ENCODE results near the gene GMEB2. TPM values are rescaled to one million over a fixed set of nuclear protein-coding genes. Genes with fewer than 3 reads are reported as not detected.

Gene GMEB2
- total RNA-seq, 1 donor = 7.4 TPM

DNA sequence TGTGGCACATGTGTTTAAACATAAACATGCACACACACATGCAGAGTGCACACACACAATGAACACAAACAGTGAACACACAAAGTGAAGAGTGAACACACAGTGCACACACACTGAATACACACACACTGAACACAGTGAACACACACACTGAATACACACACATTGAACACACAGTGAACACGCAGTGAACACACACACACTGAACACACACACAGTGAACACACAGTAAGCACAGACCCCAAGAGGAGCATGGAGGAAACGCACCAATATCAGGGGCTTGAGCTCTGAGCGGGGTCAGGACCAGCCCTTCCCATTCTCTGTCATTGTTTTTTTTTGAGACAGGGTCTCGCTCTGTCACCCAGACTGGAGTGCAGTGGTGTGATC is 35.8 kb downstream of the GMEB2 start:
- TF ChIP-seq, protein P1, sequence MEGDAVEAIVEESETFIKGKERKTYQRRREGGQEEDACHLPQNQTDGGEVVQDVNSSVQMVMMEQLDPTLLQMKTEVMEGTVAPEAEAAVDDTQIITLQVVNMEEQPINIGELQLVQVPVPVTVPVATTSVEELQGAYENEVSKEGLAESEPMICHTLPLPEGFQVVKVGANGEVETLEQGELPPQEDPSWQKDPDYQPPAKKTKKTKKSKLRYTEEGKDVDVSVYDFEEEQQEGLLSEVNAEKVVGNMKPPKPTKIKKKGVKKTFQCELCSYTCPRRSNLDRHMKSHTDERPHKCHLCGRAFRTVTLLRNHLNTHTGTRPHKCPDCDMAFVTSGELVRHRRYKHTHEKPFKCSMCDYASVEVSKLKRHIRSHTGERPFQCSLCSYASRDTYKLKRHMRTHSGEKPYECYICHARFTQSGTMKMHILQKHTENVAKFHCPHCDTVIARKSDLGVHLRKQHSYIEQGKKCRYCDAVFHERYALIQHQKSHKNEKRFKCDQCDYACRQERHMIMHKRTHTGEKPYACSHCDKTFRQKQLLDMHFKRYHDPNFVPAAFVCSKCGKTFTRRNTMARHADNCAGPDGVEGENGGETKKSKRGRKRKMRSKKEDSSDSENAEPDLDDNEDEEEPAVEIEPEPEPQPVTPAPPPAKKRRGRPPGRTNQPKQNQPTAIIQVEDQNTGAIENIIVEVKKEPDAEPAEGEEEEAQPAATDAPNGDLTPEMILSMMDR (IDR thresholded peaks at IDR 0.05; ENCODE audit: insufficient read depth, low read length) = no peak
- no peak for DNase-seq (ENCODE audit: low read depth)
- H3K4me3 ChIP-seq (ENCODE audit: low read depth, low read length) = no peak overlapping the region

DNA sequence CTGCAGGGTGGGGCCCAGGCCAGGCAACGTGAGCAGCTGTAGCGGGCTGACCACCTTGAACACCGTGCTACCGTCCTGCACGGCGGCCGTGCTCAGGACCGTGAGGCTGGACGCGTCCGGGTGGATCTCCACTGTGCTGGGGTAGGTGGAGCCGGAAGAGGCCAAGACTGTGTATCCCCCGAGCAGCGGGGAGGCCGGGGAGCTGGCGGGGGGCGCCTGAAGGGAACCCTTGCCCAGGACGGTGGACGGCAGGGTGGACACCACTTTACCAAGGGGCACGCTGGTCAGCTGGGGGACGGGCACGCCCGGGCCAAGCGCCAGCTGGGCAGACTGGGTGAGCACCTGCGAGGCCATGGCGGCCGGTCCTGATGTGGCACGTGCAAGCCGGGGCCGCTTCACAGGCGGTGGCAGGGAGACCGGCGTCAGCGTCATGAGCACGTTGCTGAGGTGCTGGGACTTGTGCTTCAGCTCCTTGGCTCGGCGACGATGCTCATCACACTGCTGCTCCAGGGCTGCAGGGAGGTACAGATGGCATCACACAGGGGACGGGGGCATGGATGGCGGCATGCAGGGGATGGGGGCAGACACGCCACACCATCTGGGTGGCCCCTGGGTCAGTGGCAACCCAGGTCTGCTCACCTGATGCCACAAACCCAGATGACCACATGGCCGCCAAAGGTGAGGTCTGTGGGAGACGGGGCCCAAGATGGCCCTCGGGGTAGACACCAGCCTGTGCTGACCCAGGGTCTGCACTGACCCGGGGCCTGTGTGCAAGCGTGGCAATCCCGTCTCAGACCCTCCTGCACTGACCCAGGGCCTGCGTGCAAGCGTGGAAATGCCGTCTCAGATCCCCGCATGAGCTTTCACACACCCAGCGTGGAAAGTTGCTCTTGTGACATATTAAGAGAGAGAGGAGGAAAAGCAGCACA is 36.4 kb downstream of the GMEB2 start:
- no peak for DNase-seq (ENCODE audit: low read depth)

DNA sequence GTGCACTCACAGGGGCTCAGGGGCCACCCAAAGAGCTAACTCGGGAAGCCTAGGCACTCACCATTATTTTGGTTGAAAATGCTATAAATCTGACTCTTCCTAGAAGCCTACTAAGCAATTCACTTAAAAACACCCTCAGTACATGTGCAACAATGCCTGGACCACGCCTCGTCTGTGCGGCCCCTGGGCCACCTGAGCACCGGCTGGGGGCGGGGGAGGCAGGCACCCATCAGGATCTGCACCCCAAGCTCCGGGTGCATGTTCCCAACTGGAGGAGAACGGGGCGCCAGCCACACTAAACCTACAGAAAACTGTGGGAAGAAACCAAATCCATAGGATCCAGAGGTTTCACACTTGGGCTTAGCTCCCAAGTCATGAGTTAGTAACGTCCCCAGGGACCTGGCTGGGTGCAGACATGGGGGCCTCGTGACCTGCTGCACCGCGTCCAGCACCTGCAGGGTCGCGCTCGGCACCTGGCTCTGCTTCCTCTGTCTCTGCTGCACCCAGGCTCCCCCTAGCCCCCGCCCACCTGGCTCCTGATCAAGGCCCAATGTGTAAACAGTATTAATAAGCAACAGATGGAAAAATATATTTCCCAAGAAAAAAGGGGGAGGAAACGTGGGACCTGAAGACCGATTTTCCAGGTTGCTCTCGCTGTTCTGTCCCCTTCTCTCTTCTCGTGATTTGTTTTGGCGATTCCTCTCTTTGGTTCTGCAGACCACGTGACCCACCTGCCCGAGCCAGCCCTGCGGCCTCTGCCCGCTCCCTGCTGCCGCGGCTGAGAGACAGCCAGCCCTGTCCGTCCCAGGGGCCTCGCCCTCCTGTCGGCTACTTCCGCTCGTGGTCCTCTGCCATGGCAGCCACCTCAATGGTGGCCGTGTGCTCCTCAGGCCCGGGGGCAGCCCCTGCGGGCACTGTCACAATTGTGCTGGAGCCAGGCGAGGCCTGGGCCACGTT is 37.4 kb downstream of the GMEB2 start:
- no peak overlapping the region for H3K4me3 ChIP-seq (ENCODE audit: low read depth, low read length)
- no peak for DNase-seq (ENCODE audit: low read depth)
- TF ChIP-seq, protein P1 (IDR thresholded peaks at IDR 0.05; ENCODE audit: insufficient read depth, low read length) = no peak

More for the DNA sequence above, 36.4 kb downstream of the GMEB2 start:
- H3K4me3 ChIP-seq (ENCODE audit: low read depth, low read length) = no peak overlapping the region
- TF ChIP-seq, protein P1 (IDR thresholded peaks at IDR 0.05; ENCODE audit: insufficient read depth, low read length) = no peak

DNA sequence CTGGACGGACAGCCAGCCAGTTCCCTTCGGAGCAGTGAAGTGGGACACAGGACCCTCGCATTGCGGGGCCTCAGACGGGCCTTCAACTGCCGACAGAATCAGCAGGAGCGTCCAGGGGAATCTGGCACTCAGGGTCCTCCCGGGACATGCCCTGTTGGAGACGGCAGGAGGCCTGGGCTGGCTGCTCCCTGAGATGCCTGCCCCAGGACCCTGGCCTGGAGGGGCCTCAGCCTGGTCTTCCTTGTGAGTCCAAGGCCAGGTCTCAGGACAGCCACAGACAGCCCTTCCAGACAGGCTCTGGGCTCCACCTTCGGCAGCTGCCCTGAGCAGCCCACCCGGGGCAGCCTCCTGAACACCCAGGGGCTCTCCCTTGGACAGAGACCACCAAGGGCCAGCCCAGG is 38.3 kb downstream of the GMEB2 start:
- TF ChIP-seq, protein P1 (IDR thresholded peaks at IDR 0.05; ENCODE audit: insufficient read depth, low read length) = no peak
- no peak for DNase-seq (ENCODE audit: low read depth)
- H3K4me3 ChIP-seq (ENCODE audit: low read depth, low read length) = no peak overlapping the region

DNA sequence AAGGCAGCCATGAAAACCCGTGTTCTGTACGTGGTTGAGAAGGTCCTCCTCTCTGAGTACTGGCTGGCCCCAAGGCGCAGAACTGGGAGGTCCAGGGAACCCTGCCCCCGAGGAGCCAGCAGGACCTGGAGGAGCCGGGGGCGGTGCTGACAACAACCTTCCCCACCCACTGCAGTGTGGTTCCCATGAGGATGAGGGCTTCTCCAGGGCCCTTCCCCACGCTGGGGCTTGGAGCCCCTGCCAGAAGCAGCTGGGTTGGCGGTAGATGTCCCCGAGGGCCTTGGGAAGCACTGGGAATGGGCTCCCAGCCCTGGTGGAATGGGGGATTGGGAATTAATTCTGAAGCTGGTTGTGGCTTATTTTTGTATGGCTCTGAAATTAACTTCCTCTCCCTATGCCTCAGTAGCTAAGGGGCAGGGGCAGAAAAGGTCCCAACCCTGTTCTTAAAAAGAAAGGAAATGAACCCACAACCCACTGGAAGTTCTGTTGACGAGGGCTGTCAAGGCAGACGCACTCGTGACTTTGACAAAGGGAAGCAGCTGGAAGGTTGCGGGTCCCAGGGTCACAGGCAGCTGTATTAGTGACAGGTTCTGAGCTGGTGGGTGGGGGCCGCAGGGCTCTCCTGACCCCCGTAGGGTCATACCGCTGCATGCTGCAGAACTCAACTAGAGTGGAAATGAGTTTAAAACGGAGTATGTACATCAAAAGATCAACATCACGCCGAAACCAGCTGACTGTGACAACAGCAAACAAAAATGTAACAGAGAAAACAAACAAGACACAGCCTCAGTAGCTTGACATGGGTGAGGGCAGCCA is 38.9 kb downstream of the GMEB2 start:
- DNase-seq (ENCODE audit: low read depth) = no peak
- TF ChIP-seq, protein P1 (IDR thresholded peaks at IDR 0.05; ENCODE audit: insufficient read depth, low read length) = no peak
- H3K4me3 ChIP-seq (ENCODE audit: low read depth, low read length) = no peak overlapping the region

DNA sequence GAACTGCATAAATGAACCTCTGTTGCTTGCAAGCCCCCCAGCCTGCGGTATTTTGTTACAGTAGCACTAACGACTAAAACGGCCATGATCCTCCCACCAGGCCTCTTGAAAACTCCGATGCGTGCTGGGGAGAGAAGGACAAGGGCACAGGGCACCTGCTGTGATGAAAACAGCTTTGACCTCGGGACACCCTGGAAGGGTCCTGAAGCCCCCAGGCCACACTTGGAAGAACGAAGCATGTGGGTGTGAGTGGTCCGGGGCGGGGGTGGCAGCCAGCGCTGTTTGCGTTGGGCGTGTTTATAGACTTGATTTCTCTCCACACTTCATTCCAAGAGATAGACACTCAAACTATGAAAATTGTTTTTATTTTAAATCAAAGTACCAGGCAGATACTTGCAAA is 39.6 kb downstream of the GMEB2 start:
- DNase-seq (ENCODE audit: low read depth) = no peak
- no peak overlapping the region for H3K4me3 ChIP-seq (ENCODE audit: low read depth, low read length)
- TF ChIP-seq, protein P1 (IDR thresholded peaks at IDR 0.05; ENCODE audit: insufficient read depth, low read length) = no peak

Measured in fibroblast of the aortic adventitia (primary cell).